ENCODE data around the gene STRIP2. TPM values are rescaled to one million over a fixed set of nuclear protein-coding genes. Genes with fewer than 3 reads are reported as not detected.
A peak's percentile ranks its signal among the peaks of the same experiment; 100 is the strongest.

Gene STRIP2
- total RNA-seq, 3 donors from 2014 or later: under 0.01 to 1.9 (median 1.8) TPM

GRCh38 chr7:129457101-129457500 is 22.9 kb downstream of the STRIP2 start:
- Histone ChIP-seq H3K36me3 (no peaks in the 10 kb centered on the region), H3K9me3 (no peaks in the 10 kb centered on the region), H3K27me3 (no peaks in the 10 kb centered on the region), H3K4me3 (no peak overlapping the region), H3K27ac (no peak overlapping the region), H3K4me1 (no peaks in the 10 kb centered on the region)
- no peak for DNase-seq (ENCODE audit: low spot score in 2 of 2)
- intact Hi-C loops (cut with DNase I; ENCODE audit: low total_unique reads): no loop called here
- no peak for TF ChIP-seq CTCF (IDR thresholded peaks at IDR 0.05)
- no peak for TF ChIP-seq POLR2A (IDR thresholded peaks at IDR 0.05)
- no peak for TF ChIP-seq POLR2AphosphoS5 (IDR thresholded peaks at IDR 0.05)

DNA sequence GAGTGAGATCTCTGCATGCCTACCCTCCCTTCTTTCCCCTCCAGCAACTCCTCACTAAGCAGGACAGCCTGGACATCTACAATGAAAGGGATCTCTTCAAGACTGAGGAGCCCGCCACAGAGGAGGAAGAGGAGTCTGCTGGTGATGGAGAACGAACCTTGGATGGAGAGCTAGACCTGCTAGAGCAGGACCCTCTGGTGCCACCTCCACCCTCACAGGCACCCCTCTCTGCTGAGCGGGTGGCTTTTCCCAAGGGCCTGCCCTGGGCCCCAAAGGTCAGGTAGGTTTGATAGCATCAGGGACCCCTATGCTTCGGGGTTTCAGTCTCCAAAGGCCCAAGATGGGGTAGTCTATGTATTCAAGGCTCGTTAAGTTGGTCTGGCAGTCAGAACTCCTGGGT is 23.9 kb downstream of the STRIP2 start:
- TF ChIP-seq POLR2A (IDR thresholded peaks at IDR 0.05) (no peak), CTCF (IDR thresholded peaks at IDR 0.05) (no peak), POLR2AphosphoS5 (IDR thresholded peaks at IDR 0.05) (no peak)
- Histone ChIP-seq H3K36me3 (no peaks in the 10 kb centered on the region), H3K27ac (no peak overlapping the region), H3K4me1 (no peaks in the 10 kb centered on the region), H3K9me3 (no peaks in the 10 kb centered on the region), H3K27me3 (no peaks in the 10 kb centered on the region), H3K4me3 (no peak overlapping the region)
- intact Hi-C loops (cut with DNase I; ENCODE audit: low total_unique reads): no loop called here
- DNase-seq (ENCODE audit: low spot score in 2 of 2): no peak

DNA sequence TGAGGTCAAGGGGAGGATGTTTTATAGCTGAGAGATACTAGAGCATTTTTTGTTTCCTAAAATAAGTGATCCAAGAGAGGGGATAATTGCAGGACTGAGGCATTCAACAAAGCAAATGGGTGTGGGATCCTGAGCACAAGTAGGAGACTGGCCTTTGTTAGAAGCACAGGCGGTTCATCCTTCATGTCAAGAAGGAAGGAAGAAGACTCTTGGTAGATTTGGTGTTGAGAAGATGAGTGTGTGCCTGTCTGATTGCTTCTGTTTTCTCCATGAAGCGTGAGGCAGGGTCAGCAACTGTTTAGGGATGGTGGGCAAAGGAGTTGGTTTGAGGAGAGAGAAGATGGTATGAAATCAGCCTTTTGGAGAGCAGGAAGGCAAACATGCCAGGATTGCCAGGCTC is 27.6 kb downstream of the STRIP2 start:
- TF ChIP-seq POLR2AphosphoS5 (IDR thresholded peaks at IDR 0.05) (no peak), POLR2A (IDR thresholded peaks at IDR 0.05) (no peak), CTCF (IDR thresholded peaks at IDR 0.05) (no peak)
- H3K9me3 ChIP-seq: no peaks in the 10 kb centered on the region
- no peaks in the 10 kb centered on the region for H3K4me1 ChIP-seq
- no peaks in the 10 kb centered on the region for H3K36me3 ChIP-seq
- intact Hi-C loops (cut with DNase I; ENCODE audit: low total_unique reads): no loop called here
- H3K27me3 ChIP-seq: no peaks in the 10 kb centered on the region
- no peak overlapping the region for H3K27ac ChIP-seq
- H3K4me3 ChIP-seq: no peak overlapping the region
- no peak for DNase-seq (ENCODE audit: low spot score in 2 of 2)

DNA sequence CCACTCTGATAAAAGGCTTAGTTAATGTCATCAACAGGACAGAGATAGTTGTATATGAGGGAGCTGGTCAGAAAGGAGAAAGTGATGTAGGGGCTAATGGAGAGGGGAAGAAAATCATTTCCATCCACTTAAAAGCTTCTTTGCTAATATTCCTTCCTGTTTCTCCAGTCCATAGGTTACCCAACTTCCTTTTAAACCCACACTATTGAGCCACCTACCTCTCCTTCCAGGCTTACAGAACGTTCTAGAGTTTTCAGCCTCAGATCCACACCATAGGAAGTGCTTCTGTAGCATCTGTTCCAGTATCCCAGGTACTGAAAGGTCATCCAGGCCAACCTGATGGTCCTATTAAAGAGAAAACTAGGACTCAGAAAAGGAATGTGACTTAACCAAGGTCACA is 28.2 kb downstream of the STRIP2 start:
- TF ChIP-seq POLR2A (IDR thresholded peaks at IDR 0.05) (no peak), POLR2AphosphoS5 (IDR thresholded peaks at IDR 0.05) (no peak), CTCF (IDR thresholded peaks at IDR 0.05) (no peak)
- intact Hi-C loops (cut with DNase I; ENCODE audit: low total_unique reads): no loop called here

GRCh38 chr7:129464194-129464593 is 30.0 kb downstream of the STRIP2 start:
- no peaks in the 10 kb centered on the region for H3K9me3 ChIP-seq
- H3K4me3 ChIP-seq: no peak overlapping the region
- peak overlapping the region in 1 of 2 donors; percentile 36 for H3K27ac ChIP-seq
- intact Hi-C loops (cut with DNase I; ENCODE audit: low total_unique reads): no loop called here
- TF ChIP-seq POLR2A (IDR thresholded peaks at IDR 0.05) (no peak), CTCF (IDR thresholded peaks at IDR 0.05) (no peak), POLR2AphosphoS5 (IDR thresholded peaks at IDR 0.05) (no peak)
- H3K27me3 ChIP-seq: no peaks in the 10 kb centered on the region
- H3K4me1 ChIP-seq: no peaks in the 10 kb centered on the region
- H3K36me3 ChIP-seq: no peaks in the 10 kb centered on the region
- peak in 1 of 2 donors; percentile 79 for DNase-seq (ENCODE audit: low spot score in 2 of 2)

More for the DNA sequence above, 28.2 kb downstream of the STRIP2 start:
- H3K36me3 ChIP-seq: no peaks in the 10 kb centered on the region
- no peaks in the 10 kb centered on the region for H3K9me3 ChIP-seq
- no peak for DNase-seq (ENCODE audit: low spot score in 2 of 2)
- H3K27ac ChIP-seq: no peak overlapping the region
- H3K4me3 ChIP-seq: no peak overlapping the region
- H3K4me1 ChIP-seq: no peaks in the 10 kb centered on the region
- no peaks in the 10 kb centered on the region for H3K27me3 ChIP-seq

Measured in breast epithelium (tissue), 4 donors.